Hepatocyte (in vitro differentiated cells): ENCODE measurements around the gene OLFM1. TPM values are rescaled to one million over a fixed set of nuclear protein-coding genes. Genes with fewer than 3 reads are reported as not detected.

Source experiments
- DNase-seq: peaks from one replicate; pipeline ENCODE4 v3.0.0-alpha.2; 2016; ENCODE audit warnings: low spot score
- H2AFZ ChIP-seq: fragments of 200-600 bp; sonication (generic); 2 replicates; pipeline ENCODE4 v1.6.0; 2016; ENCODE audit warnings: antibody characterized with exemption, mild to moderate bottlenecking
- H3K27ac ChIP-seq: fragments of 200-600 bp; sonication (generic); 2 replicates; pipeline ENCODE4 v1.5.1; 2016; ENCODE audit warnings: mild to moderate bottlenecking
- H3K27me3 ChIP-seq: fragments of 200-600 bp; sonication (generic); 2 replicates; pipeline ENCODE4 v1.6.1; 2016
- H3K36me3 ChIP-seq: fragments of 200-600 bp; sonication (generic); replicated peaks from 2 replicates; pipeline ENCODE4 v1.5.1; 2016; ENCODE audit warnings: low read depth; ENCODE audit not compliant: insufficient read depth
- H3K4me1 ChIP-seq: fragments of 200-600 bp; sonication (generic); 2 replicates; pipeline ENCODE4 v1.5.1; 2016; ENCODE audit warnings: mild to moderate bottlenecking, moderate library complexity; ENCODE audit not compliant: insufficient read depth
- H3K4me2 ChIP-seq: fragments of 200-600 bp; sonication (generic); 2 replicates; pipeline ENCODE4 v1.6.0; 2016
- H3K4me3 ChIP-seq: fragments of 200-600 bp; sonication (generic); 2 replicates; pipeline ENCODE4 v1.5.1; 2016; ENCODE audit warnings: mild to moderate bottlenecking
- H3K79me2 ChIP-seq: fragments of 200-600 bp; sonication (generic); 2 replicates; pipeline ENCODE4 v1.6.0; 2017; ENCODE audit warnings: mild to moderate bottlenecking
- H3K9me2 ChIP-seq: fragments of 200-600 bp; sonication (generic); replicated peaks from 2 replicates; pipeline ENCODE4 v1.6.0; 2017; ENCODE audit warnings: mild to moderate bottlenecking; ENCODE audit not compliant: insufficient read depth
- H3K9me3 ChIP-seq: fragments of 200-600 bp; sonication (generic); 2 replicates; pipeline ENCODE4 v1.5.1; 2016; ENCODE audit warnings: low read depth, mild to moderate bottlenecking
- H4K20me1 ChIP-seq: fragments of 200-600 bp; sonication (generic); 2 replicates; pipeline ENCODE4 v1.6.0; 2016; ENCODE audit warnings: mild to moderate bottlenecking; ENCODE audit not compliant: insufficient read depth, poor library complexity, severe bottlenecking
- EZH2 ChIP-seq: fragments of 200-600 bp; sonication (generic); IDR thresholded peaks from 2 replicates; pipeline ENCODE4 v1.6.1; 2016; ENCODE audit warnings: antibody characterized with exemption, mild to moderate bottlenecking, borderline replicate concordance
- EZH2phosphoT487 ChIP-seq: fragments of 200-600 bp; sonication (generic); IDR thresholded peaks from one replicate; pipeline ENCODE4 v1.6.1; 2018; ENCODE audit warnings: antibody characterized with exemption, mild to moderate bottlenecking, low read depth, moderate library complexity; ENCODE audit not compliant: unreplicated experiment, severe bottlenecking
- WGBS: methylation state at CpG from one replicate; pipeline ENCODE4 v1.1.6; 2016; ENCODE audit warnings: low lambda C conversion rate; ENCODE audit errors: missing lambda C conversion rate; 5-methylcytosine and 5-hydroxymethylcytosine counted together
- polyA plus RNA-seq: library from polyadenylated mRNA; unstranded; fragments of >200 nt; fragmentation: Nextera tagmentation; extraction: Ambion mirVana; gene quantifications from 2 replicates; pipeline ENCODE4 v1.2.1, GENCODE V29; 2016
- total RNA-seq: library from RNA; depleted of rRNA; stranded (reverse); fragments of >200 nt; gene quantifications from 2 replicates; pipeline ENCODE4 v1.2.3, GENCODE V29; 2014
- TF ChIP-seq, protein P1 (sequence below): fragments of 200-600 bp; sonication (generic); IDR thresholded peaks from 2 replicates; pipeline ENCODE4 v1.5.1; 2016; ENCODE audit warnings: antibody characterized with exemption, mild to moderate bottlenecking; ENCODE audit not compliant: poor library complexity

OLFM1 gene
- total and polyA plus RNA-seq, 2 experiments from 2014 or later, result 0.94 to 4.8 TPM

GRCh38 chr9:135106551-135107270 is 19.2 kb downstream of the OLFM1 start:
- Histone ChIP-seq H3K4me2 (no peak overlapping the region), H3K79me2 (no peaks in the 10 kb centered on the region), H4K20me1 (no peaks in the 10 kb centered on the region), H2AFZ (no peak overlapping the region), H3K27ac (no peak overlapping the region), H3K4me3 (no peak overlapping the region), H3K9me3 (no peaks in the 10 kb centered on the region), H3K9me2 (no peaks in the 10 kb centered on the region), H3K36me3 (no peaks in the 10 kb centered on the region), H3K4me1 (no peaks in the 10 kb centered on the region), H3K27me3 (peaks cover 14% of the 10 kb centered on the region)
- DNase-seq, result no peak
- 91% methylated on average over 29 of the region's 29 CpGs for WGBS
- no peak for TF ChIP-seq EZH2phosphoT487
- TF ChIP-seq, protein P1, sequence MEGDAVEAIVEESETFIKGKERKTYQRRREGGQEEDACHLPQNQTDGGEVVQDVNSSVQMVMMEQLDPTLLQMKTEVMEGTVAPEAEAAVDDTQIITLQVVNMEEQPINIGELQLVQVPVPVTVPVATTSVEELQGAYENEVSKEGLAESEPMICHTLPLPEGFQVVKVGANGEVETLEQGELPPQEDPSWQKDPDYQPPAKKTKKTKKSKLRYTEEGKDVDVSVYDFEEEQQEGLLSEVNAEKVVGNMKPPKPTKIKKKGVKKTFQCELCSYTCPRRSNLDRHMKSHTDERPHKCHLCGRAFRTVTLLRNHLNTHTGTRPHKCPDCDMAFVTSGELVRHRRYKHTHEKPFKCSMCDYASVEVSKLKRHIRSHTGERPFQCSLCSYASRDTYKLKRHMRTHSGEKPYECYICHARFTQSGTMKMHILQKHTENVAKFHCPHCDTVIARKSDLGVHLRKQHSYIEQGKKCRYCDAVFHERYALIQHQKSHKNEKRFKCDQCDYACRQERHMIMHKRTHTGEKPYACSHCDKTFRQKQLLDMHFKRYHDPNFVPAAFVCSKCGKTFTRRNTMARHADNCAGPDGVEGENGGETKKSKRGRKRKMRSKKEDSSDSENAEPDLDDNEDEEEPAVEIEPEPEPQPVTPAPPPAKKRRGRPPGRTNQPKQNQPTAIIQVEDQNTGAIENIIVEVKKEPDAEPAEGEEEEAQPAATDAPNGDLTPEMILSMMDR, result no peak
- TF ChIP-seq EZH2, result no peak

- TF ChIP-seq, protein P1, result no peak
- DNase-seq, result no peak
- H3K27me3 ChIP-seq, result peaks cover 14% of the 10 kb centered on the region
- H3K27ac ChIP-seq, result no peak overlapping the region
- 21% methylated on average over 10 of the region's 10 CpGs for WGBS
- H4K20me1 ChIP-seq, result no peaks in the 10 kb centered on the region
- H3K4me3 ChIP-seq, result no peak overlapping the region
- no peaks in the 10 kb centered on the region for H3K9me3 ChIP-seq
- no peaks in the 10 kb centered on the region for H3K9me2 ChIP-seq
- no peaks in the 10 kb centered on the region for H3K4me1 ChIP-seq
- no peaks in the 10 kb centered on the region for H3K79me2 ChIP-seq
- no peak overlapping the region for H2AFZ ChIP-seq
- no peak overlapping the region for H3K4me2 ChIP-seq
- no peaks in the 10 kb centered on the region for H3K36me3 ChIP-seq
These were observed 20.2 kb downstream of the OLFM1 start for GRCh38 chr9:135107581-135108235.

DNA sequence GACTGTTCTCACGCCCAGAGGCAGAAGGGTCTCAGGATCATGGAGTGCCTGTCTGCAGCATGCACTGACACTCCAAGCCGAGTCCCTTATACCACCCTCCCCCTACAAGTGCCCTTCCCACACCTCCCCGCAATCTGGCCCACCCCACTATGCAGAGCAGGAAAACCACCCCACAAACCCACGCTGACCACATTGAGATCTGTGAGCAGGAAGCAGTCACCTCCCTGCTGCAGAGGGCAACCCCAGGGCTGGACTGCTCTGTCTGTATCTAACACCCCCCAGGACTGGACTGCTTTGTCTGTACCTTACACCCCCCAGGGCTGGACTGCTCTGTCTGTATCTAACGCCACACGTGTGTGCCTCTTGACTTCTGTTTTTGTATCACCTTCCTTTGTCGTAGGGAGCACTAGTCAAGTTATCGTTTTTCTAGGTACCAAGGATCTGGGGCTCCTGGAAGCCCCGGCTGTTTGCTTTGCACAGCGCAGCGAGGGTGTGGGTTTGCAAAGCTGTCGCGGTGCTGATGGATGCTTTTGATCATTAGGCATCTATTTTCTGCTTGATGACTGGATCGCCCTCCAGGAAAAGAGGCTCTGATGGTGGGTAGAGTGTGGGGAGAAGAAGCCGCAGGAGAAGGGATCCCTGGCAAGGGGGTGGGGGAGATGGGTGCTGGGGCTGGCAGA is 21.5 kb downstream of the OLFM1 start:
- Histone ChIP-seq H3K9me3 (no peaks in the 10 kb centered on the region), H3K79me2 (no peaks in the 10 kb centered on the region), H3K27me3 (peaks cover 14% of the 10 kb centered on the region), H3K36me3 (no peaks in the 10 kb centered on the region), H3K27ac (no peak overlapping the region), H3K4me3 (no peak overlapping the region), H3K4me1 (no peaks in the 10 kb centered on the region), H2AFZ (no peak overlapping the region), H3K4me2 (no peak overlapping the region), H3K9me2 (no peaks in the 10 kb centered on the region), H4K20me1 (no peaks in the 10 kb centered on the region)
- 79% methylated on average over 15 of the region's 15 CpGs for WGBS
- DNase-seq, result no peak
- TF ChIP-seq EZH2phosphoT487 (no peak), EZH2 (no peak)
- TF ChIP-seq, protein P1, result no peak
